Activated CD8-positive, alpha-beta memory T cell treated with anti-CD3 and anti-CD28 coated beads for 4 hours (primary cell): ENCODE results near the gene UMODL1.
A peak's percentile ranks its signal among the peaks of the same experiment; 100 is the strongest.
"Not testable (repeated sequence)": the region's sequence is repeated elsewhere in the genome, so short reads cannot be mapped to it uniquely, and the experiment has no call there.

Experiments used
- DNase-seq, 2 donors: peaks; one replicate each; pipeline ENCODE4 v3.0.0-alpha.2; 2020; ENCODE audit warnings: low read depth in 2 of 2

Gene UMODL1

DNA sequence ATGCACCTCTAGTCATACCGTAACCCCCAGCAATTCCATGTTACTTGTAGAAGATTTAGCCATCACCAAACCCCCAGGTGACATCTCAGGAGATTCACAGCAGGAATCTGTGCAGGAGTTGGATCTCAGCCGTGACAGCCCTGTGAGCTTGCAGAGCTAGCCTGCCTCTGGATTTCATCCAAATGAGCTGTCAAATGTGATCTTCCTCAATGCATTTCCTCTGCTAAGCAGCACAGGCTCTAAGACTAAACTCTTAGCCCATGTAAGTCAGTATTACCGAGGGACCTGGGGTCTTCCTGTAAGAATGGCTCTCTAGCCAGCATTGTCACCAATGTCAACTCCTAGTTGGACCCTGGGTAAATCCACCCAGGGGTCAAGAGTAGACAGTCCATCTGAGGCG, 41.7 kb downstream of the UMODL1 start:
- no peak for DNase-seq

DNA sequence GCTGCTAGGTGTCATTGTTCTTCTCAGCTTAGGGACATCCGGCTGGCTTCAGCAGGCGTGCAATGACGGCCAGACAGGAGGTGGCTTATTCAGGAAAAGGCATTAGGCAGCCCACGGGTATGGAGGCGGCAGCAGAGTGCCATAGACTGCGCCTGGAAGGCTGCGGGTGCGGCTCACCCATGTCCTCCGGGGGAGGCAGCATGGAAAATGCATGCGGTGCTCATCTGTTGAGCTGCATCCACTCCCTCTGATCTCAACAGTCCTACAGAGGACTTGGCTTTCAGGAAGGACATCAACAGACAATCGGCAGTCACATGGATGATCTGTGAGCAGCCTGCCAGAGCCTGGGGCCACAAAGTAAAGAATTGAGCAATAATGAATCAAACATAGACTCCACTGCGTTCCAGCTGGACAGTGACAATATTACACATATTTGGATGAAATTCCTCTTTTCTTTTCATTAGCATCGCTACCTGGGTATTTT, 42.9 kb downstream of the UMODL1 start:
- DNase-seq: no peak

DNA sequence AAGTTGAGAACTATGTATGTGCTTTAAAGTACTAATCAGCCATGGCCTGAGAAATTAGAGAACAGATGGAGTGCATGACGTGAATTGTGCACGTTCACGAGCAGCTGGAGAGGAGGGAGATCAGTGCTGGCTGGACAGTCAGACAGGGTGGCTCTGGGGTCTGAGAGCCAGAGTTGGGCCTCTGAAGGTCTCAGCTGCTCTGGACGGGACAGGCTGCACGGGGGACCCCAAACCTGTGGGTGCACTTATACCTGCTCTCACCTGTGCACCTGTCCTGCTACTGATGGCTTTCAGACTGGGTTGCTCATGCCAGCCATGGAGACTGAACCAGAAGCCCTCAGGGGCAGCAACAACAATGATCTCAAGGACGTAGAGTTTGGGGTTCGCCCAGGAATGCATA, 43.5 kb downstream of the UMODL1 start:
- no peak for DNase-seq

DNA sequence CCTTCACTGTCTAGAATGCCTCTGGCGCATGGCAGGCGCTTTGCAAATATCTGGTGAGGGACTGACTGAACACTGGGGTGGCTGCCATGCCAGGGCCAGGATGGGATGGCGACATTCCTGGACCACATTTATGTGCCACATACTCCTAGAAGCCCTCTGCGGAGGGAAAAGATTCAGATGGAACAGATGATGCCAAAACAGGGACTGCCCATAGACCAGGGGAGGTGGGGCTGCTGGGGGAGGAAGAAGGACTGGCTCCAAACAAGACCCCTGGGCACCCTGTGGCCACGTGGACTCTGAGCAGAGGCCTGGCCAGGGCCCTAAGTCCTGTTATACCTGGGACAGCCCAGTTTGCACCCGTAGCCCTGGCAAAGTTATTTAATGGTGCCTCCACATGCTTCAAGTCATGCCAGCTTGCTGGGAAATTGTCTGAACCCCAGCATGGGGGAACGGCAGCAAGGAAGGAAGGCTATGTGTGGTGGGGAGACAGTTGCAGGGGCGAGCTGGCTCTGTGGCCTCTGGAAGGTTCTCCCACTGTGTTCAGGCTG, 44.1 kb downstream of the UMODL1 start:
- no peak for DNase-seq

DNA sequence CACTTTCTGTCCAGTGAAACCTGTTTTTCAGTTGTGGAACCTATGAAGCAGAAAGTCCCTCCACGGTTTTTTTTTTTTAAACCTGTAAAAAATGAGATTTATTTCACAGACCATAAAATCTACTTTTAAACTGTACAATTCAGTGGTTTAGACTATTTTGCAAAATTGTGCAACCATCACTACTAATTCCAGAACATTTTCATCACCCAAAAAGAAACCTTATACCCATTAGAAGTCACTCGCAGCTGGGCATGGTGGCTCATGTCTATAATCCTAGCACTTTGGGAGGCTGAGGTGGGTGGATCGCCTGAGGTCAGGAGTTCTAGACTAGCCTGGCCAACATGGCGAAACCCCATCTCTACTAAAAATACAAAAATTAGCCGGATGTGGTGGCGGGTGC, 45.4 kb downstream of the UMODL1 start:
- not testable (repeated sequence) for DNase-seq

DNA sequence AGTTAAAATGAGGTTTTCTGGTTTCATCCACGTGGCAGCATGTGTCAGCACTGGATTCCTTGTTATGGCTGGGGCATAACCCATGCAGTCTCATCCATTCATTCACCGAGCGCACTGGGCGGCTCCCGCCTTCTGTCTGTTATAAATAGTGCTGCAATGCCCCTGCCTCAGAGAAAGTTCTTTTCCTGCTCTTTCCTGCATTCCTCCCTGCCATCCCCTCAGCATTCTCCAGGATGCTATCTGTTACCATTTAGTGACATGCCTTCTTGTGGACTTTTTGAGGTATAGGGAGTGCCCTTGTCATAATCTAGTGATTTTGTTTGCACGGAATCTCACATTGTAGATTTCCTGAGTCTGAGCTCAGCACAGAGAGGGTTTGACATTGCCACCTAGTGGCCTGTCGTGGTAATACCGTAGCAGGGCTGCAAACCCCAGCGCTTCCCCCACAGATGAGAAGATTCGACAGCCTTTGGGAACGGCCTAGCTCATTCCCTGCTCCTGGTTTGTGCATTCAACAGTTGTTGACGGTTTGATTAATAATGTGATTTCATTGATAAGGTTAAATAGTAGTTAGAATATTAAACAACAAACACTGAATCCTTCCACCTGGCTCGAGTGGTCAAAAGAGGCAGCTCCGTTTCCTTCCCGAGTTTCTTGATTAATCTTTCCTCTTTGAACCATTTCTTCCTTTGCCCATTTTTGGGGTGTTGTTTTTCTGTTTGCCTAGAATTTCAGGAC, 46.3 kb downstream of the UMODL1 start:
- DNase-seq: peak; percentile 46 to 47

DNA sequence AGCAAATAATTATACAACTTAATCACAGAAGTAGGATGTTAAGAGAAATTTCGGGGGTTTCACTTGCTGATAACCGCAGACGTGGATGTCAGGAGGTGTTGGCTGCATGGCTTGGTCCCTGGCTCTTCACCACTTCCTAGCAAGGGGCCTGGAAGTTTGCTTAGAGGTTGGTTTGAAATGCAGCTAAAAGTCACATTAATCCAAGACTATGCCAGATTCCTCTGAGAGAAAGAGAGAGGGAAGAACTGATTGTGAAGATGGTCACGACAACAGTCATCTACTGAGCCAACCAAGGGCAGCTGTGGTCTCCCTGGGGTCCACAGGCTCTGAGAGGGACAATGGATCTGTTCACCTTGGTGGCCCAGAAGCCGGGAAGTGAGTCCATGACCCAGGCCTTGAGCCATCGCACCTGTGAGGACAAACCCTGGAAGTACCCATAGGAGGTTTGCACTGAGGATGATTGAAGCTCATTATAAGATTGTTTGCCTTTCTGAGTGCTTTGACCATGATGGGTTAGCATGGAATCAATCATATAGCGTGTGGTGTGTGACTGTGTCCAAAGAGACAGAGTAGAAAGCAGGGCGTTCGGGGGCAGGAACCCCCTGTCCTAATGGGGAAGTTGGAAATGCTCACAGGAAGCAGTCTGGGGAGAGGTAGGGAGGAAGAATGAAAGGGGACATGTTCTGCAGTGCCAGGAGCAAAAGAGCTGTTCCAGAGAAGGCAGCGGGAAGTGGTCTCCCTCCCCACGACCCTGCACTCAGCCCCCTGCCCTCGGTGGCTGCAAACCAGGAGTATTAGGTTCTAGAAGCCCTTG, 47.1 kb downstream of the UMODL1 start:
- no peak for DNase-seq

DNA sequence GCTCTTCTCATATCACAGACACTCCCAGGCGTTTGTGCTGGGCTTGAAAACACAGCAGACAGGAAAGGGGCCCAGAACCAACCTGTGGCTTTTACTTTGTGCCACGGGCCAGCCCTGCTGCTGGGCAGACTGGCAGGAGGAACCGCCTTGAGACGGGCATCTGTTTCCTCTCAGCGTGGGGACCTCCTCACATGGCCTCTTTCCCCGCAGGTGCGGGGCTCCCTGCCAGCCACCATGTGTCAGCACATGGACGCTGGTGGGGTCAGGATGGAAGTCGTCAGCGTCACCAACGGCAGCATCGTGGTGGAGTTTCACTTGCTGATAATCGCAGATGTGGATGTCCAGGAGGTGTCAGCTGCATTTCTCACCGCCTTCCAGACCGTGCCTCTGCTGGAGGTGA, 47.8 kb downstream of the UMODL1 start:
- no peak for DNase-seq

DNA sequence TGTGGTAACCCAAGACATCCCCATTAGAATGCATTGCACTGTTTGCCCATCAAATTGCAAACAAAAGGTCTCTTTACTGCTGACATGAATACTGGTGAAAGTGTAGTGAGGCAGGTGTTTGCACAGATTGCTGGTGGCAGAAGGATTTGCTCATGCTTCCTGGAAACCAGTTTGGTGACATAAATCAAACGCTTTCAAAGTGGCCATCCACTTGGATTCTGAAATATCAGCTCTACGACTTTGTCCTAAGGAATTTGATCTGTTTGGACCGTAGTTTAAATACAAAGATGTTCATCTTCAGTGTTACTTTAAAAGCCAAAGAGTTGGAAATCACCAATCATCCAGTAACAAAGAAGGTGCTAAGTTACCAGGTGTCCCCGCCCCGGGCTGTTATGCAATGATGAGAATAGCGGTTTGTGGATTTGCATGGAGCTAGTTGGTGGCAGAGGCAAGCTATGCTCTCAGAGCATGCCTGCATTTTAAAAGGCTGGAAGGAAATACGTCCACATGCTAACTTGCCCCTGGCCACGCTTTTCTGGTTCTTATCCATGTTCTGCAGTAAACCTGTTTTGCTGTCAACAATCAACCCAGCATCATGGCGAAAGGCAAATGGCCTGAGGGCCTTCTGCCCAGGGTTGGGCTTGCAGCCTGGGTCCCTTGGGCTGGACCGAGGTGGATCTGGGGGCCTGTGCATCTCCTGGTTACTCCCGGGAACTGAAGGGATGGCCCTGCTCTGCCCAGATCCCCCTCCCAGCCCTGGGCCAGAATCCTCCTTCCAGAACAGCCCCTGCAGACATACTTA, 49.2 kb downstream of the UMODL1 start:
- DNase-seq: no peak

DNA sequence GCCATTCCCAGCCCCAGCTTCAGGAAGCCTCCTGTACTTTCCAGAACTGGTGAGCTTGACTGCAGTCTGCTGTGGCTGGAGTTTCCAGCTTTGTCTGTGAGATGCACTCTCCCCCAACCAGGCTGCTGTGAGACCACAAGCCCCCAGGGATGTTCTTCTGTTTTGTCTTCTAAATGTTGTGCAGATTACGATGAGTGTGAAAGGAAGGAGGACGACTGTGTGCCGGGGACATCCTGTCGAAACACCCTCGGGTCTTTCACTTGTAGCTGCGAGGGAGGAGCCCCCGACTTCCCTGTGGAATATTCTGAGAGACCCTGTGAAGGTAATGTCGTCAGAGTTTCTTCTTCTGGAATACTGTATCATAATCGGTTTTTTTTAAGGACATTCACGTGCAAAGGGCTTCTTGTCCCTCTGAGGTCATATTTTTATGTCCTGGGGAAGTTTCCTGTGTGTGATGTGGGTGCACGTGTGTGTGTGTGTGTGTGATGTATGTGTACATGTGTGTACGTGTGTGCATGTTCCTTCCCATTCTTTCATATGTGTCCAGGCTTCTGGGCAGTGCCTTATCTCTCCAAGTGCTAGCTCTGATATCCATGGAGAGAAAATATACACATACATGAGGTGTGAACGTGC, 49.9 kb downstream of the UMODL1 start:
- no peak for DNase-seq

DNA sequence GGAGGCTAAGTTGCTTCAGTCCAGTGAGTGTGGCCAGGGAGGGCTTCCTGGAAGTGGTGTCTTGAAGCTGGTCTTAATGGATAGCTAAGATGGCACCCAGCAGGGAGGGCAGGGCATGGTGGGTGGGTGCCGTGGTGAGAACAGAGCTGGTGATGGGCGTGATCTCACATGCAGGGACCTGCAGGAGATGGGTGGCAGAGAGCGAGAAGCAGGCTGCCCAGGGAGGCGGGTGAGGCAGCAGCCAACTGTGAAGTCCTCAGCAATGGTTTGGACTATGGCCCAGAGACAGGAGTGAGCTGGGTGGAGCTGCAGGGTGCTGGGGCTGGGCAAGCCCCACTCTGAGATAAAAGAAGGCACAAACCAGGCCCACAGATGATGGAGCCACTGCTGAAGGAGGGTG, 50.7 kb downstream of the UMODL1 start:
- DNase-seq: no peak

DNA sequence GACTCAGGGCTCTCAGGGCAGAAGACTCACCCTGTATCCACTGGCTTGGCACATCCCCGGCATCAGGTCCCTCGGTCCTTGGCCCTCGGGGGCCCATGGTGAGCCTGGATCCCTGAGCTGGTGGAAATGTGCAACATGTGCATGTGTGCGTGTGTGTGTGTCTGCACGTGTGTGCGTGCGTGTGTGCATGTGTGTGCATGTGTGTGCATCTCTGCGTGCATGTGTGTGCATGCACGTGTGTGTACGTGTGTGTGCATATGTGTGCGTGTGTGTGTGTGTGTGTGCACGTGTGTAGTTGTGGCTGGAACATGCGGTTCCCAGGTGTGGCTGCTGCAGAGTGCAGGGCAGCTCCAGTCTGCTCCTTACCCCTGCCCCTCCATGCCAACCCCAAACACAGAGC, 51.3 kb downstream of the UMODL1 start:
- DNase-seq: no peak

DNA sequence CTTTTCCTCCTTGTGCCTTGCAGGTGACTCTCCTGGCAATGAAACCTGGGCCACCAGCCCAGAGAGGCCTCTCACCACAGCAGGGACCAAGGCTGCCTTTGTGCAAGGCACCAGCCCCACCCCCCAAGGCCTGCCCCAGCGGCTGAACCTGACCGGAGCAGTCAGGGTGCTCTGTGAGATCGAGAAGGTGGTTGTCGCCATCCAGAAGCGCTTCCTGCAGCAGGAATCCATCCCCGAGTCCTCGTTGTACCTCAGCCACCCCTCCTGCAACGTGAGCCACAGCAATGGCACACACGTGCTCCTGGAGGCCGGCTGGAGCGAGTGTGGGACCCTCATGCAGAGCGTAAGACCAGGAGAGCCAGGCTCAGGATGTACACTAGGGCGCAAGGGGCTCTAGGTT, 51.7 kb downstream of the UMODL1 start:
- DNase-seq: no peak

DNA sequence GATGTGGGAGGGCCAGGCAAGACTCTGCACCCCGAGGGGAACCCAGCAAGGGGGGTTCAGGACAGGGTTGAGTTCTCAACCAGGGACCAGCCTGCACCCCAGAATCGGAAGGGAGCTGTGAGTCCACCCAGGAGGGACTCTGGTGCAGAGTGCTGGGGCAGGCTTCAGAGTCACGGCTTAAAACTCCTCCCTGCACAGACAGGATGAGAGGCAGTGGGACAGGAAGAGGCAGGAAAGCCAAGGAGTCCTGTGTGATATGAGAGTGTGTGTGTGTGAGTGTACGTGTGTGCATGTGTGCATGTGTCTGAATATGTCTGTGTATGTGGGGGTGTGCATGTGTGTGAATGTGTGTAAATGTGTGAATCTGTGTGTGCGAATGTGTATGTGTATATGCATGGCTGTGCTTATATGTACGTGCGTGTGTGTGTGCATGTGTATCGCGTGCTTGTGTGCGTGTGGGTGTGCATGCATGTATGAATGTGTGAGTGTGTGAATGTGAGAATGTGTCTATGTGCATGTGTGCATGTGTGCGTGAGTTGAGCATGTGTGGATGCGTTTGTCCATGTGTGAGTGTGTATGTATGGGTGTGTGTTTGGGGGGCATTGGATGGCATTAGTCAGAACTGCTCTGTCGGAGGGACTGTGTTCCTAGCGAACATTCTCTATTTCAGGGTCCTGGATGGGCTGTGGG, 52.2 kb downstream of the UMODL1 start:
- no peak for DNase-seq

DNA sequence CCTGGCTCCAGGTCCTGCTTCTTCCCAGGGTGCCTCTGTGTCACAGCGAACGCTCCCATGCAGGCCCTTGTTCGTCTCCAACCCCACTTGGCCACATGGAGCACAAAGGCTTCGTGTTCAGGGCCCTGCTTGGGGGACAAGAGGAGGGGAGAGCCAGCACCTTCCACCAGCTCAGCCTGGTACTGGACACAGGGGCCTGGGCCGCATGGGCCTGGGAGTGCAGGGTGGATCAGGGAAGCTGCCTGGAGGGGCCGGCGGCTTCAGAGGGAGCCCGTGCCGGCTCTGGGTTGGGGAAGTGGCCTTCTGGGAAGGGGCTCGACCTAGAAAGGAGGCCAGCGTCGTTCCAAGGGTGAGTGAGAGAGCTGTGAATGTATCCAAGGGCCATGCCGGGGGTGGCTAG, 53.0 kb downstream of the UMODL1 start:
- no peak for DNase-seq

DNA sequence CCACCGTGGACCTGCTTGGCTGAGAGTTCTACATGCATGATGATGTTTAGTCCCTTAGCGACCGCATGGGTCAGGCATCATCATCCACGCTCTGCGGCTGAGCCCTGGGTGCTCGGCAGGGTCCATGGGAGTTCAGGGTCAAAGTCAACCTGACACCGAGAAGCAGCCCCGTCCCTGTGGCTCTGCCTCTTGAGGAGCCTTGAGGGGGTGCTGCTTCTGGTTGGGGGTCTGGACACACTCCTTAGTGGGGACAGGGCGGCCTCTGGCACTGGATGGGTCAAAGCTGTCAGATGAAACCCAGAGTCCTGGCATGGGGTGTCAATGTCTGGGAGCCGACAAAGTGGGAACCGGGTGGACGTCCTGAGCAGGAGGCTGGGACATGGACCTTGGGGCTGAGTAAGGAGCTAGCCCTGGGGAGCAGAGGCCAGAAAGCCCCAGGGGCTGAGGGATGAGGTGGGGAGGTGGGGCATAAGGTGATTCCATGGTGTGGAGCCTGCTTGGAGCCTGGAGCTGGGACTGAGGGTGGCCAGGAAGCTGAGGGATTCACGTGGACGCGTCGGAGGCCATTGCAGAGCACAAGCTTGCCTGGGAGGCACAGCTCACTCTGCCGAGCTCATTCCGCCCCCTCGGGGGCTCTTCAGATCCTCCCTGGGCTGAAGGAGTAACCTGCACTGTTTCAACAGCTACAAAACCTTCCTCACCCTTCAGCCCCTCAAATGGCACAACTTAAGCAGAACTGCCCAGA, 53.9 kb downstream of the UMODL1 start:
- no peak for DNase-seq

DNA sequence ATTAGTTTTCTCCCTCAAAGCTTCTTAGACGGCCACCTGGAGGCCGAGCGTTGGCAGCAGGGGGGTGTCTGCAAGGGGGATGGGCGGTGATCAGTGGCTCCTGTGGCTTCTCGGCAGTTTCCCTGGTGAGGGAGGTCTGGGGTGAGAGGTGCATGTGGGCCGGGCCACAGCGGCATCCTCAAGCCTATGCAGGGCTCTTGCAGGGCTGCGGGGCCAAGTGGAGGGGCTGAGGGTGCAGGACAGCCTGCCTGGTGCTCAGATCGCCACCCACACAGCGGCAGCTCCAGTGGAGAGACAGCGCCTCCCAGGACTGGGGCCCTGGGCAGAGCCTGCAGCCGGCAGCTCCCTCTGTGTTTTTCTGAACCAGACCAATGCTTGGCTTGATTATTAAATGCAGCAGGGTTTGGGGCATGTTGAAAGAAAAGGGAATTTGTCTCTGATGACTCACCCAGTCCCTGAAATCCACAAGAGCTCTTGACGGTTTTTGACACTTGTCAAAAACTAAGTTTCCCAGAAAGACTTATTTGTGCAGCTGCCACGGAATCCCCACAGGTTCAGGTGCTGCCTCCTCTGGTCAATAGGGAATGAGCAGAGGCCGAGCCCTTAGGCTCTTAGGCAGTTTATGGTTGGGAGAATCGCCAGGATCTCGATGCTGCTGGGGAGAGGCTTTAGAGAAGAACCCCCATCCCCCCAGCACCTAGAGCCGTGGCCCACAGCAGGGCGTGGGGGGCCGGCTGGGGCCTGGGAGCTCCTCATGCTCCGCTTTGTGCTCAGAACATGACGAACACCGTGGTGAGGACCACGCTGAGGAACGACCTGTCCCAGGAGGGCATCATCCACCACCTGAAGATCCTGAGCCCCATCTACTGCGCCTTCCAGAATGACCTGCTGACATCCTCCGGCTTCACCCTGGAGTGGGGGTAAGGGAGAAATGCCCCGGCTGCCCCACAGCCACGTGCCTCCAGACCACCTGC, 54.7 kb downstream of the UMODL1 start:
- DNase-seq: no peak

DNA sequence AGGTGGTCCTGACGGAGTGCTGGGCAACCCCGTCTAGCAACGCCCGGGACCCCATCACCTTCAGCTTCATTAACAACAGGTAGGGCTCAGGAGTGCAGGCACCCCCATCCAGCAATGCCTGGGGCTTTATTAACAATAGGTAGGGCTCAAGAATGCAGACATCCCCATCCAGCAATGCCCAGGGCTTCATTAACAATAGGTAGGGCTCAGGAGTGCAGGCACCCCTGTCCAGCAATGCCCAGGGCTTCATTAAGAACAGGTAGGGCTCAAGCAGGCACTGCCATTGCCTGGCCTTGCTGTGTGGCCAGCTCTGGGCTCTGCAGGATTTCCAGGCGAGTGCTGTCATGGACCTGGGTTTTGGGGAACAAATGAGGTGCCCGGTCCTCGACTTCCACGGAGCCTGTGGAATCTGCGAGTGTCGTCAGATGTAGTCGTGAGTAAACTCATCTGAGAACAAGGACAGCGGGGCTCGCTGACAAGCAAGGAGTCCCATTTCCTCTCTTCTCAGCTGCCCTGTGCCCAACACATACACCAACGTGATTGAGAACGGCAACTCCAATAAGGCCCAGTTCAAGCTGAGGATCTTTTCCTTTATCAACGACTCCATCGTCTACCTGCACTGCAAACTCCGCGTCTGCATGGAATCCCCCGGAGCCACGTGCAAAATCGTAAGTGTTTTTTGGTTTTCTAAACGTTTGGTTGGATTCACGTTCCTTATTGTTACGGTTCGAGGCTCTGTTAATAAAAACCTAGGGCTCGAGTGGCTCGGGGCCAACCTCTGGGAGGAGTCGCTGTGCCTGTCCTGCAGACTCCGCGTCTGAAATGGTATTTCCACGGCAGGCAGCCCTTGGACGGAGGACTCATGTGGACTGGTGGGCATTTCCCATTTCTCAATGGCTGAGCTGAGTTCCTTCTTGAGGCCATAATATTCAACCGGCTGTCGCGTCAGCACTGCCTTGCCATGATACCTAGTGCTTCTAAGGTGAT, 56.3 kb downstream of the UMODL1 start:
- DNase-seq: no peak
